ENCODE results near the gene HIVEP3.

HIVEP3 gene

DNA sequence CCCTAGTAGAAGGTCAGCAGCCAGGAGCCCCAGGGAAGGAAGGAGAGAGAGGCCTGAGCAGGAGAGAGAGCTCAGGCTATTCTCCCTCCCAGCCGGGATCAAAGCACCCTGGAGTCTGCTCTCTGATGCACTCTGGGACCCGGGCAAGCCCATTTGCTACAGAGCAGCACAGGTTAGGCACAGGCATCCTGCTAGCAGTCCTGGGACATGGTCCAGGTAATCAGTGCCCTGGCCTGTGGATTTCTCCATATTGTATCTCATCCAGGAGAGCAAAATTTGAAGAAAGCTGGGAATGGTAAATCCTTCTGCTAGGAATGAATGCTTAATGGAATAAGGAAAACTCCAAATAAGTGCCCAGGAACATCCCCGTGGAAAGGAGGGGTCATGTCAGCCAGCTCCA, 130.3 kb downstream of the HIVEP3 start:
- TF ChIP-seq EZH2 (IDR thresholded peaks at IDR 0.05; ENCODE audit: borderline replicate concordance, low read depth, low read length, severe bottlenecking) = no peak
- TF ChIP-seq, protein P1, sequence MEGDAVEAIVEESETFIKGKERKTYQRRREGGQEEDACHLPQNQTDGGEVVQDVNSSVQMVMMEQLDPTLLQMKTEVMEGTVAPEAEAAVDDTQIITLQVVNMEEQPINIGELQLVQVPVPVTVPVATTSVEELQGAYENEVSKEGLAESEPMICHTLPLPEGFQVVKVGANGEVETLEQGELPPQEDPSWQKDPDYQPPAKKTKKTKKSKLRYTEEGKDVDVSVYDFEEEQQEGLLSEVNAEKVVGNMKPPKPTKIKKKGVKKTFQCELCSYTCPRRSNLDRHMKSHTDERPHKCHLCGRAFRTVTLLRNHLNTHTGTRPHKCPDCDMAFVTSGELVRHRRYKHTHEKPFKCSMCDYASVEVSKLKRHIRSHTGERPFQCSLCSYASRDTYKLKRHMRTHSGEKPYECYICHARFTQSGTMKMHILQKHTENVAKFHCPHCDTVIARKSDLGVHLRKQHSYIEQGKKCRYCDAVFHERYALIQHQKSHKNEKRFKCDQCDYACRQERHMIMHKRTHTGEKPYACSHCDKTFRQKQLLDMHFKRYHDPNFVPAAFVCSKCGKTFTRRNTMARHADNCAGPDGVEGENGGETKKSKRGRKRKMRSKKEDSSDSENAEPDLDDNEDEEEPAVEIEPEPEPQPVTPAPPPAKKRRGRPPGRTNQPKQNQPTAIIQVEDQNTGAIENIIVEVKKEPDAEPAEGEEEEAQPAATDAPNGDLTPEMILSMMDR (IDR thresholded peaks at IDR 0.05; ENCODE audit: borderline replicate concordance, extremely low read depth, low read length, poor library complexity, severe bottlenecking) = no peak

DNA sequence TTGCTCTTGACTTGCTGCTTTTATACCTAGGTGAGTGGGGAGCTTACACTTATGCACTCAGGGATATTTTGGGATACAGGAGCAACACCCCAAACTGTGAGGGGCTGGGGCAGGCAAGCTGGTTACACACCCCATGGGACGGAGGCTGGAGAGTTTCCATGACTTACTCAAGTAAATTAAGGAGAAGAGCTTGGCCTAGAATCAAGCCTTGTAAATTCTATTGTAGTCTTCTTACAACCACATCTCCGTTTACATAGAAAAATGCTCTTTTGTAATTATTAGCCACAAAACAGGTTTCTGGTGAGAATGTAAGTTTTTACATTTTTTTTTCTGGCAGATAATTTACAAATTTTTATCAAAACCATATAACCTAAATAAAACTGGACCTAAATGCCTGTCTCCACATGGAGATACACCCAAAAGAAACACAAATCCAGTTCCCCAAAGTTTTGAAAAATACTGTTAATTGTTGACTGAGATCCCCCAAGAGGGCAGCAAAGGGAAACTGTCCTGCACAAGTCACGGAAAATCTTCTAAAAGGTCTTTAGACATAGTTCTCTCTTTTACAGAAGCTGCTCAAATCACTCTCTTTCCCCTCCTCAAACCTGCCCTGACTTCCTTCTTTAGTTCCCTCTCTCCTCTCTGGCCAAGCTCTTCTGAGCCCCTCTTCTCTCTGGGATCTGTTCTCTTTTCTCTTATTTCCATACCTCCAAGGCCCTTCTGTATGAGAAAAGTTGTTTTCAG, 134.0 kb downstream of the HIVEP3 start:
- TF ChIP-seq, protein P1 (IDR thresholded peaks at IDR 0.05; ENCODE audit: borderline replicate concordance, extremely low read depth, low read length, poor library complexity, severe bottlenecking) = no peak
- no peak for TF ChIP-seq EZH2 (IDR thresholded peaks at IDR 0.05; ENCODE audit: borderline replicate concordance, low read depth, low read length, severe bottlenecking)
- no peak for ATAC-seq (ENCODE audit: insufficient read depth, low read depth)
- peaks cover 26% of the 10 kb centered on the region for H3K36me3 ChIP-seq (ENCODE audit: insufficient read depth, low read length)

More for the DNA sequence above, 130.3 kb downstream of the HIVEP3 start:
- H4K20me1 ChIP-seq (ENCODE audit: insufficient read depth, low read length) = peaks cover 58% of the 10 kb centered on the region
- peaks cover 5% of the 10 kb centered on the region for H3K9me3 ChIP-seq (ENCODE audit: insufficient read depth, low read length, severe bottlenecking)
- H3K36me3 ChIP-seq (ENCODE audit: insufficient read depth, low read length) = peaks cover 26% of the 10 kb centered on the region
- H3K4me1 ChIP-seq (ENCODE audit: insufficient read depth, low read length) = peaks cover 24% of the 10 kb centered on the region
- peaks cover 97% of the 10 kb centered on the region for H3K79me2 ChIP-seq (ENCODE audit: insufficient read depth, low read length)
- no peak overlapping the region for H3K27ac ChIP-seq (ENCODE audit: low read length)
- ATAC-seq (ENCODE audit: insufficient read depth, low read depth) (no peak), DNase-seq (no peak)
- no peaks in the 10 kb centered on the region for H3K27me3 ChIP-seq (ENCODE audit: insufficient read depth, low read length, poor library complexity)
- H3K9ac ChIP-seq (ENCODE audit: low read depth, low read length) = no peak overlapping the region
- no peak overlapping the region for H3K4me3 ChIP-seq (ENCODE audit: low read depth in 1 of 2, low read length in 2 of 2)
- no peak overlapping the region for H3K4me2 ChIP-seq (ENCODE audit: insufficient read depth, low read length)
- no peak overlapping the region for H2AFZ ChIP-seq (ENCODE audit: low read depth, low read length)

DNA sequence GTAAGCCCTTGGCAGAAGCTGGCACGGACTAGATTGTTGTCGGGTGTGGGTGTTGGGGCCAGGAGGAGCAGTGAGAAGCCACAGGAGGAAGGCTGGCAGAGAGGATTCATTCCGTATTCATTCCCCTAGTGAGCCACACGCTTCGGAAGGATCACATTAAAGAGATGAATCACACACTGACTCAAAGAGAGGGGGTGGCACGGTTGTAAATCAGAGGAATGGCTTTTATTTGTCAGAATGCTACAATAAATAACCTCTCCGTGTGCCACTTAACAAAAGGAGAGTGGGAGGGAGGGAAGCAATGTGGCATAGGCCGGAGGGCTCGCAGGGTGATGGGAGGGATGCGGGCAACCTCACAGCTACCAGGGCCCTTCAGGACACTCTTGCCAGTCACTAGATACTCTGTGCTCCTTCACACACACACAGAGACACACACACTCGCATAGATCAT, 135.5 kb downstream of the HIVEP3 start:
- H2AFZ ChIP-seq (ENCODE audit: low read depth, low read length) = no peak overlapping the region
- peaks cover 5% of the 10 kb centered on the region for H3K9me3 ChIP-seq (ENCODE audit: insufficient read depth, low read length, severe bottlenecking)
- no peak for ATAC-seq (ENCODE audit: insufficient read depth, low read depth)
- TF ChIP-seq EZH2 (IDR thresholded peaks at IDR 0.05; ENCODE audit: borderline replicate concordance, low read depth, low read length, severe bottlenecking) = no peak
- TF ChIP-seq, protein P1 (IDR thresholded peaks at IDR 0.05; ENCODE audit: borderline replicate concordance, extremely low read depth, low read length, poor library complexity, severe bottlenecking) = no peak
- no peak overlapping the region for H3K9ac ChIP-seq (ENCODE audit: low read depth, low read length)
- no peaks in the 10 kb centered on the region for H3K4me1 ChIP-seq (ENCODE audit: insufficient read depth, low read length)
- H3K27ac ChIP-seq (ENCODE audit: low read length) = no peak overlapping the region
- no peaks in the 10 kb centered on the region for H3K27me3 ChIP-seq (ENCODE audit: insufficient read depth, low read length, poor library complexity)
- no peak overlapping the region for H3K4me2 ChIP-seq (ENCODE audit: insufficient read depth, low read length)
- H3K36me3 ChIP-seq (ENCODE audit: insufficient read depth, low read length) = peaks cover 27% of the 10 kb centered on the region
- DNase-seq = no peak
- H4K20me1 ChIP-seq (ENCODE audit: insufficient read depth, low read length) = peaks cover 48% of the 10 kb centered on the region
- peaks cover 95% of the 10 kb centered on the region for H3K79me2 ChIP-seq (ENCODE audit: insufficient read depth, low read length)
- H3K4me3 ChIP-seq (ENCODE audit: low read depth in 1 of 2, low read length in 2 of 2) = no peak overlapping the region

More for the DNA sequence above, 134.0 kb downstream of the HIVEP3 start:
- Histone ChIP-seq H3K4me3 (ENCODE audit: low read depth in 1 of 2, low read length in 2 of 2) (no peak overlapping the region), H3K4me2 (ENCODE audit: insufficient read depth, low read length) (no peak overlapping the region), H3K9ac (ENCODE audit: low read depth, low read length) (no peak overlapping the region), H3K79me2 (ENCODE audit: insufficient read depth, low read length) (peaks cover 95% of the 10 kb centered on the region), H2AFZ (ENCODE audit: low read depth, low read length) (no peak overlapping the region), H3K27ac (ENCODE audit: low read length) (no peak overlapping the region), H3K9me3 (ENCODE audit: insufficient read depth, low read length, severe bottlenecking) (peaks cover 5% of the 10 kb centered on the region), H3K27me3 (ENCODE audit: insufficient read depth, low read length, poor library complexity) (no peaks in the 10 kb centered on the region), H3K4me1 (ENCODE audit: insufficient read depth, low read length) (no peaks in the 10 kb centered on the region), H4K20me1 (ENCODE audit: insufficient read depth, low read length) (peaks cover 46% of the 10 kb centered on the region)
- no peak for DNase-seq

All from DND-41 (cell line).